AG09309 (cell line): ENCODE results near the gene MARK4.

Source experiments
- DNase-seq: peaks from one replicate; pipeline ENCODE4 v3.0.0-alpha.2; 2010; ENCODE audit warnings: low read depth
- H3K4me3 ChIP-seq: 2 replicates; pipeline ENCODE4 v1.5.1; 2011; ENCODE audit warnings: mild to moderate bottlenecking, low read depth, low read length, moderate library complexity; ENCODE audit not compliant: control insufficient read depth
- TF ChIP-seq, protein P1 (sequence below): IDR thresholded peaks from 2 replicates; pipeline ENCODE4 v1.5.1; 2011; ENCODE audit warnings: mild to moderate bottlenecking, low read depth, low read length, inconsistent platforms; ENCODE audit not compliant: insufficient read depth, control insufficient read depth; ENCODE audit errors: missing control alignments

MARK4 gene

DNA sequence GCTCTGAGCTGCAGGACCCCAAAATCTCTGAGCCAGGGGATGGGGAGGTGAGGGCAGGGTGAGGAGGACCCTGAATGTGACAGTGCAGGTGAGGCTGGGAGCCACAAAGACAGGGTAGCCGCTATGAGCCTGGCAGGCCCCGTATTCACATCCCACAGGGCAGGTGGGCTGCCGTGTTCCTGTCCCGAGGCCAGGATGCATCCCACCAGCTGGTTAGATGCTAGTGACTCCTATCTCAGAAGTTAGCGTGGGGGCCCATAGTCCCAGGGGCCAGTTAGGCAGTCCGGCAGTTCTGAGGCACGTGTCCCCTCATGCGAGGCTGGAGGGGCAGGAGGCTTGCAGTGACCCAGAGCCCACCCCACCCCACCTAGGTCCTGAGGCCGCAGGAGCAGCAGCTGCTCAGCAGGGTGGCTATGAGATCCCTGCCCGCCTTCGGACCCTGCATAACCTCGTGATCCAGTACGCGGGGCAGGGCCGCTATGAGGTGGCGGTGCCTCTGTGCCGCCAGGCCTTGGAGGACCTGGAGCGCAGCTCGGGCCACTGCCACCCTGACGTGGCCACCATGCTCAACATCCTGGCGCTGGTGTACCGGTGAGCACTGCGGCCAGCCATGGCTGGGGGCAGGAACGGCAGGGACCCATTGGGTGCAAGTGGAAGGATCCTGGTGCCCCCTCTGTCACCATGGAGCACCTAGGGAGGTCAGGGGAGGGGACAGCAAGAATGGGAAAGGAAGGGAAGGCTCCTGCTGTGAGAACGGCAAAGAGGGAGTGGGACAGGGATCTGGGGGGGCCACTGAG lies 96.7 kb downstream of the MARK4 start:
- TF ChIP-seq, protein P1, sequence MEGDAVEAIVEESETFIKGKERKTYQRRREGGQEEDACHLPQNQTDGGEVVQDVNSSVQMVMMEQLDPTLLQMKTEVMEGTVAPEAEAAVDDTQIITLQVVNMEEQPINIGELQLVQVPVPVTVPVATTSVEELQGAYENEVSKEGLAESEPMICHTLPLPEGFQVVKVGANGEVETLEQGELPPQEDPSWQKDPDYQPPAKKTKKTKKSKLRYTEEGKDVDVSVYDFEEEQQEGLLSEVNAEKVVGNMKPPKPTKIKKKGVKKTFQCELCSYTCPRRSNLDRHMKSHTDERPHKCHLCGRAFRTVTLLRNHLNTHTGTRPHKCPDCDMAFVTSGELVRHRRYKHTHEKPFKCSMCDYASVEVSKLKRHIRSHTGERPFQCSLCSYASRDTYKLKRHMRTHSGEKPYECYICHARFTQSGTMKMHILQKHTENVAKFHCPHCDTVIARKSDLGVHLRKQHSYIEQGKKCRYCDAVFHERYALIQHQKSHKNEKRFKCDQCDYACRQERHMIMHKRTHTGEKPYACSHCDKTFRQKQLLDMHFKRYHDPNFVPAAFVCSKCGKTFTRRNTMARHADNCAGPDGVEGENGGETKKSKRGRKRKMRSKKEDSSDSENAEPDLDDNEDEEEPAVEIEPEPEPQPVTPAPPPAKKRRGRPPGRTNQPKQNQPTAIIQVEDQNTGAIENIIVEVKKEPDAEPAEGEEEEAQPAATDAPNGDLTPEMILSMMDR = no peak
- no peak overlapping the region for H3K4me3 ChIP-seq
- no peak for DNase-seq

- DNase-seq = no peak
- TF ChIP-seq, protein P1 = no peak
- H3K4me3 ChIP-seq = no peak overlapping the region
These were observed 97.5 kb downstream of the MARK4 start for GRCh38 chr19:45348367-45349125.

- TF ChIP-seq, protein P1 = no peak
- no peak for DNase-seq
- H3K4me3 ChIP-seq = no peak overlapping the region
These were observed 98.0 kb downstream of the MARK4 start for GRCh38 chr19:45349126-45349415.

DNA sequence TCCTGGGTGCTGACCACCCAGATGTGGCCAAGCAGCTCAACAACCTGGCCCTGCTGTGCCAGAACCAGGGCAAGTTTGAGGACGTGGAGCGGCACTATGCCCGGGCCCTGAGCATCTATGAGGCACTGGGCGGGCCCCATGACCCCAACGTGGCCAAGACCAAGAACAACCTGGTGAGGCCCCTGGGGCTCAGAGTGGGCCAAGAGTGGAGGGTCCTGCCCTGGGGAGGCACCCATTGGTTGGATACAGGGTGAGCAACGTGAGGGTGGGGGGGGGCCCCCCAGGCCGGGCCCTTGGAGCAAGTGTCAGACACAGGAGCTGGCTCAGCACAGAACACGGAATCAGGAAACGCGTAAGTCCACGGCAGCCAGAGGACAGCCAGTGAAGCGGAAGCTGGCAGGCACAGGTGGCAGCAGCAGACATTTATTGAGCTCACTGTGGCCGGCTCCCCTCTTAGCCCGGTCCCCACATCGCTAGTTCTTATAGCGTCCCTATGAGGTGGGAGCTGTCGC lies 98.4 kb downstream of the MARK4 start:
- no peak overlapping the region for H3K4me3 ChIP-seq
- TF ChIP-seq, protein P1 = no peak
- no peak for DNase-seq

- TF ChIP-seq, protein P1 = no peak
- DNase-seq = no peak
- no peak overlapping the region for H3K4me3 ChIP-seq
These were observed 99.5 kb downstream of the MARK4 start for GRCh38 chr19:45350477-45351058.

DNA sequence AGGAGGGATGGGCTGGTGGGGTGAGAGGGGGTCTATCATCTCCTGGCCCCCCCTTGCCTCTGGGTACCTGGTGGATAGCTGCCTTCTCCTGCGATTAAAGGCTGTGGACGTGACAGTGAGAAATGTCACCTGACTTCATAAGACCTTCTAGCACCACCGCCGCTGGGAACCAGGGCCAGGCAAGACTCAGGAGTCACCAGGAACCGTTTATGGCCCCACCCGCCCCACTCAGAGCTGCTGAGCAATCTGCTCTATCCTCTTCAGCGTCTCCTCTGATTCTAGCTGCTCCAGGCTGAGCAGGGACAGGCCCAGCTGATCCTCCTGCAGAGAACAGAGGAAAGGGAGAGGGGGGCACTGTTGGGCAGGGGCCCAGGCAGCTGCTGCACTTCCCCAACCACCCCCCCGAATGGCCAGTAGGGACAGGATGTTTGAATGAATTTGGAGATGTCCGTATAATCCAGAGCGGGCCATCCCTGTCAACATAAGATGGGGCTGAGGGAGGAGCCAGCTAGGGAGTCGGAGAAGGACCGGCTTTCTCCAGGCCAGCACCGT lies 100.4 kb downstream of the MARK4 start:
- TF ChIP-seq, protein P1 = no peak
- DNase-seq = no peak

More for the DNA sequence above, 100.4 kb downstream of the MARK4 start:
- H3K4me3 ChIP-seq = no peak overlapping the region
